ENCODE data around the gene SLC15A4.

DNA sequence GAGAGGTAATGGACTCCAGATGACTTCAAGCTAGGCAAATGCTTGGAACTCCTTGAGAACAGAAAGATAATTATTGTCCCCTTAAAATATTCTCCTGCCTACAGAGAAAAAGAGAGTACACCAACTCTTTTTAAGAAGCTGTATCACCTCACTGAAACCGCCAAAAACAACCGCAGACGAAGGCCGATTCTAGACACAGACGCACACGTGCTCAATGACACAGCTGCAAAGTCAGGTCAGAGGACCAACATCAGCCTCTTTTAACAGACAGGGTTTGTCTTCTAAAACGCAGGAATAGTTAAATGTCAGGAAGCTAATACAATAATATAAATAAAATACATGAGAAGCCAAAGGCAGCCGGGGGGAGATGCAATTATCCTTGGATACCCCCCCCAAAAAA is 19.0 kb downstream of the SLC15A4 start:
- TF ChIP-seq, protein P1, sequence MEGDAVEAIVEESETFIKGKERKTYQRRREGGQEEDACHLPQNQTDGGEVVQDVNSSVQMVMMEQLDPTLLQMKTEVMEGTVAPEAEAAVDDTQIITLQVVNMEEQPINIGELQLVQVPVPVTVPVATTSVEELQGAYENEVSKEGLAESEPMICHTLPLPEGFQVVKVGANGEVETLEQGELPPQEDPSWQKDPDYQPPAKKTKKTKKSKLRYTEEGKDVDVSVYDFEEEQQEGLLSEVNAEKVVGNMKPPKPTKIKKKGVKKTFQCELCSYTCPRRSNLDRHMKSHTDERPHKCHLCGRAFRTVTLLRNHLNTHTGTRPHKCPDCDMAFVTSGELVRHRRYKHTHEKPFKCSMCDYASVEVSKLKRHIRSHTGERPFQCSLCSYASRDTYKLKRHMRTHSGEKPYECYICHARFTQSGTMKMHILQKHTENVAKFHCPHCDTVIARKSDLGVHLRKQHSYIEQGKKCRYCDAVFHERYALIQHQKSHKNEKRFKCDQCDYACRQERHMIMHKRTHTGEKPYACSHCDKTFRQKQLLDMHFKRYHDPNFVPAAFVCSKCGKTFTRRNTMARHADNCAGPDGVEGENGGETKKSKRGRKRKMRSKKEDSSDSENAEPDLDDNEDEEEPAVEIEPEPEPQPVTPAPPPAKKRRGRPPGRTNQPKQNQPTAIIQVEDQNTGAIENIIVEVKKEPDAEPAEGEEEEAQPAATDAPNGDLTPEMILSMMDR (IDR thresholded peaks at IDR 0.05): no peak
- TF ChIP-seq PHF8 (IDR thresholded peaks at IDR 0.05; ENCODE audit: borderline replicate concordance, low read depth) (no peak), JUNB (IDR thresholded peaks at IDR 0.05) (no peak), KDM1A (IDR thresholded peaks at IDR 0.05; ENCODE audit: low read depth) (no peak), EHF (CRISPR knock-in tag; IDR thresholded peaks at IDR 0.05) (no peak), POLR2A (IDR thresholded peaks at IDR 0.05; ENCODE audit: low read length) (no peak), ZFP36 (IDR thresholded peaks at IDR 0.05; ENCODE audit: borderline replicate concordance, partially characterized antibody) (no peak), NPAS2 (CRISPR knock-in tag; IDR thresholded peaks at IDR 0.05; ENCODE audit: borderline replicate concordance) (no peak)
- TF ChIP-seq, protein P2, sequence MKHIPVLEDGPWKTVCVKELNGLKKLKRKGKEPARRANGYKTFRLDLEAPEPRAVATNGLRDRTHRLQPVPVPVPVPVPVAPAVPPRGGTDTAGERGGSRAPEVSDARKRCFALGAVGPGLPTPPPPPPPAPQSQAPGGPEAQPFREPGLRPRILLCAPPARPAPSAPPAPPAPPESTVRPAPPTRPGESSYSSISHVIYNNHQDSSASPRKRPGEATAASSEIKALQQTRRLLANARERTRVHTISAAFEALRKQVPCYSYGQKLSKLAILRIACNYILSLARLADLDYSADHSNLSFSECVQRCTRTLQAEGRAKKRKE (CRISPR knock-in tag; IDR thresholded peaks at IDR 0.05; ENCODE audit: low read depth): no peak
